SK-N-SH (cell line): Measurements from ENCODE around the gene PRKACB.

Source experiments
- EP300 ChIP-seq, 2 experiments: IDR thresholded peaks; 2 replicates each; pipeline versions ENCODE4 v1.4.0 to v1.6.1; 2012; ENCODE audit warnings: borderline replicate concordance in 1 of 2, low read depth in 1 of 2, low read length in 1 of 2
- RCOR1 ChIP-seq: fragments of 150-350 bp; IDR thresholded peaks from 2 replicates; pipeline ENCODE4 v1.6.1; 2017; ENCODE audit warnings: antibody characterized with exemption, low read length
- TF ChIP-seq, protein P1 (sequence below): fragments of 200-600 bp; sonication (generic); IDR thresholded peaks from 2 replicates; pipeline ENCODE4 v1.6.1; 2017; ENCODE audit warnings: antibody characterized with exemption, mild to moderate bottlenecking, moderate library complexity
- TF ChIP-seq, protein P2 (sequence below): IDR thresholded peaks from 2 replicates; pipeline ENCODE4 v1.4.0; 2012; ENCODE audit warnings: low read depth, borderline replicate concordance

DNA sequence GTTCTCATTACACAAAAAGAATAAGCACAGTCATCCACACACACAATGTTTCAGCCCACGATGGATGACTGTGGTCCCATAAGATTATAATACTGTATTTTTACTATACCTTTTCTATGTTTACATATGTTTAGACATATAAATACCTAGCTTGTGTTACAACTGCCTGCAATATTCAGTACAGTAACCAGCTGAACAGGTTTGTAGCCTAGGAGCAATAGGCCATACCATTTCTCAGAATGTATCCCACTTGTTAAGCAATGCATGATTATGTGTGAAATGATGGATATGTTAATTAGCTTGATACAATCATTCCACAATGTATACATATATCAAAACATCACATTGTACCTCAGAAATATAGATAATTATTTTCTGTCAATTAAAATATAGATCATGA lies 124.3 kb downstream of the PRKACB start:
- TF ChIP-seq, protein P1, sequence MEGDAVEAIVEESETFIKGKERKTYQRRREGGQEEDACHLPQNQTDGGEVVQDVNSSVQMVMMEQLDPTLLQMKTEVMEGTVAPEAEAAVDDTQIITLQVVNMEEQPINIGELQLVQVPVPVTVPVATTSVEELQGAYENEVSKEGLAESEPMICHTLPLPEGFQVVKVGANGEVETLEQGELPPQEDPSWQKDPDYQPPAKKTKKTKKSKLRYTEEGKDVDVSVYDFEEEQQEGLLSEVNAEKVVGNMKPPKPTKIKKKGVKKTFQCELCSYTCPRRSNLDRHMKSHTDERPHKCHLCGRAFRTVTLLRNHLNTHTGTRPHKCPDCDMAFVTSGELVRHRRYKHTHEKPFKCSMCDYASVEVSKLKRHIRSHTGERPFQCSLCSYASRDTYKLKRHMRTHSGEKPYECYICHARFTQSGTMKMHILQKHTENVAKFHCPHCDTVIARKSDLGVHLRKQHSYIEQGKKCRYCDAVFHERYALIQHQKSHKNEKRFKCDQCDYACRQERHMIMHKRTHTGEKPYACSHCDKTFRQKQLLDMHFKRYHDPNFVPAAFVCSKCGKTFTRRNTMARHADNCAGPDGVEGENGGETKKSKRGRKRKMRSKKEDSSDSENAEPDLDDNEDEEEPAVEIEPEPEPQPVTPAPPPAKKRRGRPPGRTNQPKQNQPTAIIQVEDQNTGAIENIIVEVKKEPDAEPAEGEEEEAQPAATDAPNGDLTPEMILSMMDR, result no peak
- no peak for TF ChIP-seq RCOR1
- no peak for TF ChIP-seq EP300 (IDR thresholded peaks at IDR 0.05; ENCODE audit: borderline replicate concordance in 1 of 2, low read depth in 1 of 2, low read length in 1 of 2)
- TF ChIP-seq, protein P2, sequence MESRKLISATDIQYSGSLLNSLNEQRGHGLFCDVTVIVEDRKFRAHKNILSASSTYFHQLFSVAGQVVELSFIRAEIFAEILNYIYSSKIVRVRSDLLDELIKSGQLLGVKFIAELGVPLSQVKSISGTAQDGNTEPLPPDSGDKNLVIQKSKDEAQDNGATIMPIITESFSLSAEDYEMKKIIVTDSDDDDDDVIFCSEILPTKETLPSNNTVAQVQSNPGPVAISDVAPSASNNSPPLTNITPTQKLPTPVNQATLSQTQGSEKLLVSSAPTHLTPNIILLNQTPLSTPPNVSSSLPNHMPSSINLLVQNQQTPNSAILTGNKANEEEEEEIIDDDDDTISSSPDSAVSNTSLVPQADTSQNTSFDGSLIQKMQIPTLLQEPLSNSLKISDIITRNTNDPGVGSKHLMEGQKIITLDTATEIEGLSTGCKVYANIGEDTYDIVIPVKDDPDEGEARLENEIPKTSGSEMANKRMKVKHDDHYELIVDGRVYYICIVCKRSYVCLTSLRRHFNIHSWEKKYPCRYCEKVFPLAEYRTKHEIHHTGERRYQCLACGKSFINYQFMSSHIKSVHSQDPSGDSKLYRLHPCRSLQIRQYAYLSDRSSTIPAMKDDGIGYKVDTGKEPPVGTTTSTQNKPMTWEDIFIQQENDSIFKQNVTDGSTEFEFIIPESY, result no peak
